H1 (cell line): ENCODE measurements around the gene CATSPERD.

Experiments used
- CBX5 ChIP-seq: fragments of 300-800, 300-1000 bp; sonication (generic); IDR thresholded peaks from 2 replicates; pipeline ENCODE4 v1.7.1; 2016; ENCODE audit warnings: antibody characterized with exemption, low read length, low read depth
- CTCF ChIP-seq, 3 experiments: IDR thresholded peaks; 1 replicate in 2 of 3; 2 replicates in 1 of 3; pipeline versions ENCODE4 v1.5.1 to v1.6.1; 2011; ENCODE audit warnings: low read length in 3 of 3, mild to moderate bottlenecking in 3 of 3, inconsistent platforms in 2 of 3, low read depth in 1 of 3, moderate library complexity in 1 of 3; ENCODE audit not compliant: insufficient read depth in 1 of 3; ENCODE audit errors: control extremely low read depth in 1 of 3
- EP300 ChIP-seq, 2 experiments: IDR thresholded peaks; 1 replicate in 1 of 2; 2 replicates in 1 of 2; pipeline ENCODE4 v1.6.1; 2011 to 2012; ENCODE audit warnings: low read depth in 2 of 2, low read length in 2 of 2, mild to moderate bottlenecking in 2 of 2, borderline replicate concordance in 1 of 2, inconsistent platforms in 1 of 2, moderate library complexity in 1 of 2
- EZH2 ChIP-seq: fragments of 200-600 bp; sonication (generic); IDR thresholded peaks from 2 replicates; pipeline ENCODE4 v1.7.1; 2012; ENCODE audit warnings: low read depth, mild to moderate bottlenecking, moderate library complexity, low read length, inconsistent platforms; ENCODE audit not compliant: severe bottlenecking

- TF ChIP-seq CTCF (IDR thresholded peaks at IDR 0.05; ENCODE audit: control extremely low read depth in 1 of 3, insufficient read depth in 1 of 3, low read depth in 1 of 3, low read length in 3 of 3) (no peak), CBX5 (no peak), EZH2 (no peak), EP300 (IDR thresholded peaks at IDR 0.05; ENCODE audit: borderline replicate concordance in 1 of 2, low read depth in 2 of 2, low read length in 2 of 2) (no peak)
Observed at GRCh38 chr19:5762608-5763217, 42.3 kb downstream of the CATSPERD start.
